Endometrial microvascular endothelial cells (primary cell): ENCODE data around the gene TLX2. TPM values are rescaled to one million over a fixed set of nuclear protein-coding genes. Genes with fewer than 3 reads are reported as not detected.

Experiments
- in situ Hi-C: cut with HindIII; loops from 2 replicates; pipeline ENCODE4 v1.10.0; 2017; ENCODE audit warnings: low sequenced_read_pairs, low pct_unique_long_range_greater_than_20kb; ENCODE audit errors: inconsistent ontology term
- total RNA-seq: library from RNA; depleted of rRNA; stranded (reverse); fragments of >200 nt; gene quantifications from one replicate; pipeline ENCODE4 v1.2.3, GENCODE V29; 2015; ENCODE audit errors: inconsistent ontology term

The TLX2 gene
- total RNA-seq, 1 donor from 2014 or later = not detected

- in situ Hi-C loops = no loop called here
Measured at GRCh38 chr2:74564222-74564621, 50.0 kb downstream of the TLX2 start.

DNA sequence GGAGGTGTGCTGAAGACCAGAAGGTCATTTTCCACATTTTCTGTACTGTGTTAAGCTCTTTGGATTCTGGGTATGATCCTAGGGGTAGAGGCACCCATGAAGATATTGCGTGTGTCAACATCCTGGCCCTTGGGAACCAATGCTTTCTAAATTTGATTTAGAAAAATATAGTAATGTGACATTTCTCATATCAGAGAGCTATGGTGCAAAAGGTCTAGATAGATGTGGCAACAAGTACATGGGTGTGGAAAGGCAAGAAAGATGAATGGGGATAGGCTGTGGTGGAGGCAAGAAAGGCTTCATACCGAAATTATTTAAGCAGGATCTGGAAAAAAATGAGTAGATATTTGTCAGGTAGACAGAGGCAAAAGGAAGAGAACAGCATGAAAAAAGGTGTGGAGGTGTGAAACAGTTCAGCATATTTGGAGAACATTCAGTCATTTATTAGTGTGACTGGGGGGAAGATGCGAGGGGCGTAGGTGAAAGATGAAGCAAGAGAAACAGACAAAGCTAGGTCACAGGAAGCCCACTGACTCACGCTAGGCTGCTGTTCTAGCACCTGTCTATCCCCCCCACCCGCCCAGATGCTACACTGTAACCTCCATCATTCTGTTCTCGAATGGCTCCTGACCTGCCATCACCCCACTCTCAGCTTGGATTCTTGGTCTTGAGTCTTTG lies 52.0 kb downstream of the TLX2 start:
- in situ Hi-C loops = no loop called here

DNA sequence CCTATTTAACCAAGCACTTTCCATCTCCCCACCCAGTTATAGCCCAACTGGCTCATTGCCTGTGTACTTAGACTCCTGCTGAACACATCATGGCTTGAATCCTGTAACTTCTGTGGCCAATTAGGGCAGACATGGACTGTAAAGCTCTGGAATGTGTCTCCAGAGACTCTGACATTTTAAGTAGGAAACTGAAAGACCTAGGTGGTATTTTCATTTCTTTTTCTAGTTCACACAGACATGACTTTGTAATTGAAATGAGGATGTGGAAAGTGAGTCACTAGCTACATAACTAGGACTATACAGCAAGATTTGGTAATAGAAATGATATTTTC lies 52.5 kb downstream of the TLX2 start:
- in situ Hi-C loops = no loop called here

Other genes with a start within 250 kb of the TLX2 start
- 0.37 TPM for gene SLC4A5, start 171.0 kb upstream of the TLX2 start, total RNA-seq
- gene DCTN1, start 134.1 kb upstream of the TLX2 start, total RNA-seq = 121 TPM
- gene C2orf81, start 92.8 kb upstream of the TLX2 start, total RNA-seq = 0.46 TPM
- gene WDR54, start 92.7 kb upstream of the TLX2 start, total RNA-seq = 28.4 TPM
- 1.0 TPM for gene RTKN, start 72.5 kb upstream of the TLX2 start, total RNA-seq
- gene INO80B, start 59.4 kb upstream of the TLX2 start, total RNA-seq = 13.2 TPM
- gene WBP1, start 56.0 kb upstream of the TLX2 start, total RNA-seq = 40.0 TPM
- 92.7 TPM for gene MOGS, start 49.1 kb upstream of the TLX2 start, total RNA-seq
- gene MRPL53, start 41.8 kb upstream of the TLX2 start, total RNA-seq = 29.5 TPM
- gene CCDC142, start 31.5 kb upstream of the TLX2 start, total RNA-seq = 7.1 TPM
- gene TTC31, start 31.4 kb upstream of the TLX2 start, total RNA-seq = 33.7 TPM
- gene LBX2, start 14.8 kb upstream of the TLX2 start, total RNA-seq = 2.5 TPM
- gene PCGF1, start 6.8 kb upstream of the TLX2 start, total RNA-seq = 17.2 TPM
- gene DQX1, start 11.8 kb downstream of the TLX2 start, total RNA-seq = 0.19 TPM
- gene AUP1, start 15.3 kb downstream of the TLX2 start, total RNA-seq = 135 TPM
- 42.1 TPM for gene HTRA2, start 15.5 kb downstream of the TLX2 start, total RNA-seq
- 0.65 TPM for gene LOXL3, start 39.5 kb downstream of the TLX2 start, total RNA-seq
- gene DOK1, start 40.3 kb downstream of the TLX2 start, total RNA-seq = 9.1 TPM
- 0.09 TPM for gene M1AP, start 133.9 kb downstream of the TLX2 start, total RNA-seq
- gene SEMA4F, start 139.8 kb downstream of the TLX2 start, total RNA-seq = 13.2 TPM